HepG2 (cell line): ENCODE results near the gene DCTN1. TPM values are rescaled to one million over a fixed set of nuclear protein-coding genes. Genes with fewer than 3 reads are reported as not detected.

ENCODE experiments used
- ATAC-seq: fragments of 200-7000 bp; cut with Tn5 transposase; 3 replicates; pipeline ENCODE4 v1.9.1; 2020; ENCODE audit warnings: mild to moderate bottlenecking, moderate library complexity
- BruUV-seq: library from RNA; stranded (reverse); fragments of 400-500 nt; replicated peaks from 2 replicates; lab custom pipeline; 2021; lab: Mats Ljungman, UMichigan
- CTCF ChIA-PET: fragments of 300-600 bp; formaldehyde crosslinking; extraction: SDS; loops from one replicate; lab custom pipeline; 2021; ENCODE audit warnings: low total read pairs, inconsistent platforms, low intra/inter-chr PET ratio; lab: Yijun Ruan, JAX
- POLR2A ChIA-PET: fragments of 350-600 bp; sonication (Branson Sonifier 250); formaldehyde crosslinking; loops from one replicate; lab custom pipeline; 2020; ENCODE audit warnings: antibody characterized with exemption, inconsistent platforms; lab: Yijun Ruan, JAX
- DNase-seq: peaks from one replicate; pipeline ENCODE4 v3.0.0-alpha.2; 2015; ENCODE audit warnings: low spot score
- FAIRE-seq: peaks from 3 replicates; lab custom pipeline; 2011; peaks lifted over from hg19 to GRCh38; lab: Jason Lieb, UNC
- H2AFZ ChIP-seq: one replicate; pipeline ENCODE4 v1.6.1; 2011; ENCODE audit warnings: low read length, inconsistent platforms
- H3K27ac ChIP-seq: fragments of 300-600 bp; 3 replicates; pipeline ENCODE4 v1.8.0; 2011; ENCODE audit warnings: mixed run types, mild to moderate bottlenecking, mixed read lengths, low read length, inconsistent platforms; ENCODE audit not compliant: insufficient read depth; ENCODE audit errors: extremely low read length
- H3K27me3 ChIP-seq, 2 experiments: fragments of 200-600 bp in 1 of 2; 2 replicates in 1 of 2; 3 replicates in 1 of 2; pipeline versions ENCODE4 v1.6.0 to v1.8.0; 2011; ENCODE audit warnings: low read length in 2 of 2, mild to moderate bottlenecking in 2 of 2, moderate library complexity in 2 of 2, inconsistent platforms in 1 of 2; ENCODE audit not compliant: insufficient read depth in 2 of 2, control insufficient read depth in 1 of 2
- H3K36me3 ChIP-seq, 2 experiments: fragments of 200-600 bp in 1 of 2; replicated peaks in 1 of 2; 2 replicates in 1 of 2; 3 replicates in 1 of 2; pipeline versions ENCODE4 v1.5.1 to v1.8.0; 2011; ENCODE audit warnings: low read length in 2 of 2, inconsistent platforms in 1 of 2; ENCODE audit not compliant: insufficient read depth in 2 of 2, control insufficient read depth in 1 of 2
- H3K4me1 ChIP-seq: 2 replicates; pipeline ENCODE4 v1.5.1; 2012; ENCODE audit warnings: low read length, inconsistent platforms; ENCODE audit not compliant: insufficient read depth
- H3K4me2 ChIP-seq: 2 replicates; pipeline ENCODE4 v1.6.0; 2011; ENCODE audit warnings: low read depth, low read length, inconsistent platforms
- H3K4me3 ChIP-seq, 3 experiments: fragments of 200-600 bp in 1 of 3; sonication (generic), shearing (Covaris generic) in 1 of 3; replicated peaks in 1 of 3; 2 replicates each; pipeline ENCODE4 v1.5.1; 2011 to 2016; ENCODE audit warnings: low read length in 3 of 3, inconsistent platforms in 2 of 3, low read depth in 2 of 3, mild to moderate bottlenecking in 2 of 3, control low read depth in 1 of 3, mixed read lengths in 1 of 3; ENCODE audit not compliant: insufficient read depth in 1 of 3
- H3K79me2 ChIP-seq: one replicate; pipeline ENCODE4 v1.6.1; 2011; ENCODE audit warnings: low read length, inconsistent platforms; ENCODE audit not compliant: insufficient read depth
- H3K9ac ChIP-seq: 2 replicates; pipeline ENCODE4 v1.6.0; 2011; ENCODE audit warnings: mild to moderate bottlenecking, low read depth, low read length, inconsistent platforms; ENCODE audit not compliant: insufficient read depth
- H3K9me3 ChIP-seq: 2 replicates; pipeline ENCODE4 v1.5.1; 2012; ENCODE audit warnings: mild to moderate bottlenecking, low read length
- H4K20me1 ChIP-seq: 2 replicates; pipeline ENCODE4 v1.6.0; 2011; ENCODE audit warnings: inconsistent platforms, mild to moderate bottlenecking, low read length, moderate library complexity; ENCODE audit not compliant: insufficient read depth
- BCL6 ChIP-seq: IDR thresholded peaks from 2 replicates; pipeline ENCODE4 v1.6.1; 2016; ENCODE audit warnings: missing genetic modification reagents, missing compliant biosample characterization
- EHMT2 ChIP-seq: fragments of 200-600 bp; sonication (generic); IDR thresholded peaks from 2 replicates; pipeline ENCODE4 v1.7.0; 2017; ENCODE audit warnings: antibody characterized with exemption, low read depth, low read length, borderline replicate concordance
- NKX3-1 ChIP-seq: sonication (generic); formaldehyde crosslinking; IDR thresholded peaks from 2 replicates; pipeline ENCODE4 v1.5.0; 2020; ENCODE audit warnings: missing genetic modification reagents
- NR3C1 ChIP-seq: sonication (generic); formaldehyde crosslinking; IDR thresholded peaks from 2 replicates; pipeline ENCODE4 v1.4.0; 2020; ENCODE audit warnings: missing genetic modification reagents
- POLR2AphosphoS5 ChIP-seq: IDR thresholded peaks from 2 replicates; pipeline ENCODE4 v1.6.1; 2012; ENCODE audit warnings: low read depth, low read length
- RXRA ChIP-seq: sonication (generic); formaldehyde crosslinking; IDR thresholded peaks from 2 replicates; pipeline ENCODE4 v1.5.1; 2020; ENCODE audit warnings: missing genetic modification reagents
- RXRB ChIP-seq: IDR thresholded peaks from 2 replicates; pipeline ENCODE4 v1.6.1; 2016; ENCODE audit warnings: borderline replicate concordance, missing genetic modification reagents, missing compliant biosample characterization
- SIN3A ChIP-seq: IDR thresholded peaks from 2 replicates; pipeline ENCODE4 v1.6.1; 2011; ENCODE audit warnings: low read depth, mild to moderate bottlenecking, control low read depth, low read length, borderline replicate concordance
- SRF ChIP-seq: IDR thresholded peaks from 2 replicates; pipeline ENCODE4 v1.6.1; 2011; ENCODE audit warnings: mild to moderate bottlenecking, low read depth, low read length, moderate library complexity
- WGBS: methylation state at CpG from one replicate; pipeline ENCODE4 v1.1.6; 2017; ENCODE audit warnings: low lambda C conversion rate; 5-methylcytosine and 5-hydroxymethylcytosine counted together
- in situ Hi-C: cut with HindIII; loops from 2 replicates; pipeline ENCODE4 v1.10.0; 2017; ENCODE audit warnings: low pct_unique_long_range_greater_than_20kb; ENCODE audit not compliant: extremely low pct_ligation_motif_present
- intact Hi-C: fragments of 100-400 bp; cut with micrococcal nuclease; formaldehyde crosslinking; loops from one replicate; pipeline ENCODE4 v1.10.0; 2022; ENCODE audit not compliant: unreplicated experiment
- polyA plus RNA-seq, 8 experiments: library from polyadenylated mRNA; depleted of rRNA in 3 of 8; stranded (reverse) in 7 of 8; unstranded in 1 of 8; fragments of >200 nt; fragmentation: Illumina TruSeq in 4 of 8; extraction: Trizol in 4 of 8; gene quantifications; 2 replicates each; pipeline versions ENCODE4 v1.2.1 to v1.2.3, GENCODE V29; 2011 to 2016; ENCODE audit warnings: low read depth in 4 of 8, missing spikeins in 1 of 8, mixed read lengths in 1 of 8; ENCODE audit not compliant: insufficient read depth in 1 of 8
- total RNA-seq, 5 experiments: library from RNA; depleted of rRNA; stranded (reverse); fragments of >200 nt; fragmentation: Illumina TruSeq; extraction: Trizol; gene quantifications; 2 replicates each; pipeline ENCODE4 v1.2.3, GENCODE V29; 2016; ENCODE audit warnings: low read depth in 1 of 5
- TF ChIP-seq, protein P1 (sequence below): sonication (generic); formaldehyde crosslinking; IDR thresholded peaks from 2 replicates; pipeline ENCODE4 v1.9.0; 2021; ENCODE audit warnings: mild to moderate bottlenecking, missing genetic modification reagents
- TF ChIP-seq, protein P2 (sequence below): sonication (generic); formaldehyde crosslinking; IDR thresholded peaks from 2 replicates; pipeline ENCODE4 v1.8.1; 2023; ENCODE audit warnings: mild to moderate bottlenecking, missing genetic modification reagents, borderline replicate concordance

DCTN1 gene
- total and polyA plus RNA-seq, 2 of the 13 experiments (the other 11 are each of a cell fraction or from before 2014, with no cell fraction given): 73.2 to 122 TPM

GRCh38 chr2:74364533-74365505, 15.3 kb downstream of the DCTN1 start:
- peaks cover 69 to 94% of the 10 kb centered on the region in 2 experiments for H3K36me3 ChIP-seq
- in situ Hi-C loops (no loop called here), intact Hi-C loops (no loop called here)
- no TSS peak for BruUV-seq
- POLR2A ChIA-PET: no interaction called here
- 84% methylated on average over 8 of the region's 8 CpGs for WGBS
- H4K20me1 ChIP-seq: no peaks in the 10 kb centered on the region
- no peak overlapping the region for H3K4me3 ChIP-seq
- no peaks in the 10 kb centered on the region for H3K4me1 ChIP-seq
- no peak for DNase-seq
- no peak overlapping the region for H3K27ac ChIP-seq
- CTCF ChIA-PET: no interaction called here
- TF ChIP-seq RXRA (CRISPR knock-in tag) (0 out of 2 replicates have a peak, but pooled peaks have one; percentile 27), NKX3-1 (no peak)
- TF ChIP-seq, all 625 proteins: peak for 1
- H3K79me2 ChIP-seq: no peaks in the 10 kb centered on the region
- H3K4me2 ChIP-seq: no peak overlapping the region
- ATAC-seq (no peak; the same call in 2 of the 3 replicates), FAIRE-seq (no peak)
- no peaks in the 10 kb centered on the region for H3K27me3 ChIP-seq
- no peaks in the 10 kb centered on the region for H3K9me3 ChIP-seq
- H3K9ac ChIP-seq: no peak overlapping the region
- no peak overlapping the region for H2AFZ ChIP-seq

DNA sequence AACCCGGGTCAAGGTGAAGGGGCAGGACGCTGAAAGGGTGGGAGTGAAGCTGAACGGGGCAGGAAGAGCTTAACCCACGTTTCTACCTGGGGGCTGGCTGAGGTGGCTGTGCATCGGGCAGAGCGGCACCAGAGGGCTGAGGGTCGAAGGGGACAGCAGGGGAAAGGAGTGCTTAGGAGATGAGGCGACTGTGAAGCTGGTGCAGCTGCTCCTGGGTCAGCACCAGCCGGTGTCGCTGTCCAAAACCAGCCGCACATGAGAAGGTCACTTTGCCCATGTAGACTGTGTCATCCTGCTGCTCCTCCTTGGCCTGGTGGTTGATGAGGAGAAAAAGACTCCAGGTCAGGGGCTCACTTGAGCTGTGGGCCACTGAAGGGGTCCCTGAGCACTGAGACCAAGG, 18.8 kb downstream of the DCTN1 start:
- Histone ChIP-seq H3K27me3 (no peaks in the 10 kb centered on the region), H3K4me1 (no peaks in the 10 kb centered on the region), H3K79me2 (no peaks in the 10 kb centered on the region), H3K9ac (no peak overlapping the region), H2AFZ (no peak overlapping the region), H3K4me2 (no peak overlapping the region), H4K20me1 (no peaks in the 10 kb centered on the region), H3K36me3 (peaks cover 37 to 68% of the 10 kb centered on the region in 2 experiments), H3K4me3 (no peak overlapping the region), H3K27ac (no peak overlapping the region), H3K9me3 (no peaks in the 10 kb centered on the region)
- DNase-seq: no peak
- no peak for FAIRE-seq
- no peak for ATAC-seq
- ChIA-PET POLR2A (interaction anchor here (1.1 kb wide), 1 partner anchor 30 kb away, joined by 3 read pairs; no protein-coding TSS in a partner anchor), CTCF (no interaction called here)
- in situ Hi-C loops (no loop called here), intact Hi-C loops (no loop called here)
- 92% methylated on average over 11 of the region's 11 CpGs for WGBS
- no TSS peak for BruUV-seq
- TF ChIP-seq RXRB (no peak), POLR2AphosphoS5 (no peak), SRF (no peak), BCL6 (CRISPR knock-in tag) (no peak), NR3C1 (CRISPR knock-in tag) (no peak), SIN3A (no peak), EHMT2 (no peak)
- TF ChIP-seq, protein P1, sequence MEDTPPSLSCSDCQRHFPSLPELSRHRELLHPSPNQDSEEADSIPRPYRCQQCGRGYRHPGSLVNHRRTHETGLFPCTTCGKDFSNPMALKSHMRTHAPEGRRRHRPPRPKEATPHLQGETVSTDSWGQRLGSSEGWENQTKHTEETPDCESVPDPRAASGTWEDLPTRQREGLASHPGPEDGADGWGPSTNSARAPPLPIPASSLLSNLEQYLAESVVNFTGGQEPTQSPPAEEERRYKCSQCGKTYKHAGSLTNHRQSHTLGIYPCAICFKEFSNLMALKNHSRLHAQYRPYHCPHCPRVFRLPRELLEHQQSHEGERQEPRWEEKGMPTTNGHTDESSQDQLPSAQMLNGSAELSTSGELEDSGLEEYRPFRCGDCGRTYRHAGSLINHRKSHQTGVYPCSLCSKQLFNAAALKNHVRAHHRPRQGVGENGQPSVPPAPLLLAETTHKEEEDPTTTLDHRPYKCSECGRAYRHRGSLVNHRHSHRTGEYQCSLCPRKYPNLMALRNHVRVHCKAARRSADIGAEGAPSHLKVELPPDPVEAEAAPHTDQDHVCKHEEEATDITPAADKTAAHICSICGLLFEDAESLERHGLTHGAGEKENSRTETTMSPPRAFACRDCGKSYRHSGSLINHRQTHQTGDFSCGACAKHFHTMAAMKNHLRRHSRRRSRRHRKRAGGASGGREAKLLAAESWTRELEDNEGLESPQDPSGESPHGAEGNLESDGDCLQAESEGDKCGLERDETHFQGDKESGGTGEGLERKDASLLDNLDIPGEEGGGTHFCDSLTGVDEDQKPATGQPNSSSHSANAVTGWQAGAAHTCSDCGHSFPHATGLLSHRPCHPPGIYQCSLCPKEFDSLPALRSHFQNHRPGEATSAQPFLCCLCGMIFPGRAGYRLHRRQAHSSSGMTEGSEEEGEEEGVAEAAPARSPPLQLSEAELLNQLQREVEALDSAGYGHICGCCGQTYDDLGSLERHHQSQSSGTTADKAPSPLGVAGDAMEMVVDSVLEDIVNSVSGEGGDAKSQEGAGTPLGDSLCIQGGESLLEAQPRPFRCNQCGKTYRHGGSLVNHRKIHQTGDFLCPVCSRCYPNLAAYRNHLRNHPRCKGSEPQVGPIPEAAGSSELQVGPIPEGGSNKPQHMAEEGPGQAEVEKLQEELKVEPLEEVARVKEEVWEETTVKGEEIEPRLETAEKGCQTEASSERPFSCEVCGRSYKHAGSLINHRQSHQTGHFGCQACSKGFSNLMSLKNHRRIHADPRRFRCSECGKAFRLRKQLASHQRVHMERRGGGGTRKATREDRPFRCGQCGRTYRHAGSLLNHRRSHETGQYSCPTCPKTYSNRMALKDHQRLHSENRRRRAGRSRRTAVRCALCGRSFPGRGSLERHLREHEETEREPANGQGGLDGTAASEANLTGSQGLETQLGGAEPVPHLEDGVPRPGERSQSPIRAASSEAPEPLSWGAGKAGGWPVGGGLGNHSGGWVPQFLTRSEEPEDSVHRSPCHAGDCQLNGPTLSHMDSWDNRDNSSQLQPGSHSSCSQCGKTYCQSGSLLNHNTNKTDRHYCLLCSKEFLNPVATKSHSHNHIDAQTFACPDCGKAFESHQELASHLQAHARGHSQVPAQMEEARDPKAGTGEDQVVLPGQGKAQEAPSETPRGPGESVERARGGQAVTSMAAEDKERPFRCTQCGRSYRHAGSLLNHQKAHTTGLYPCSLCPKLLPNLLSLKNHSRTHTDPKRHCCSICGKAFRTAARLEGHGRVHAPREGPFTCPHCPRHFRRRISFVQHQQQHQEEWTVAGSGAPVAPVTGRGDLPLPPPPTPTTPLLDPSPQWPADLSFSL (CRISPR knock-in tag): no peak
- TF ChIP-seq, protein P2, sequence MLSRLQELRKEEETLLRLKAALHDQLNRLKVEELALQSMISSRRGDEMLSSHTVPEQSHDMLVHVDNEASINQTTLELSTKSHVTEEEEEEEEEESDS (CRISPR knock-in tag): no peak
